HG02870 (cell line): ENCODE data around the gene ASPG.
"Not testable (repeated sequence)": the region's sequence is repeated elsewhere in the genome, so short reads cannot be mapped to it uniquely, and the experiment has no call there.

Source experiments
- ATAC-seq: cut with Tn5 transposase; IDR thresholded peaks from one replicate; pipeline ENCODE4 v1.9.1; 2021; ENCODE audit warnings: mild to moderate bottlenecking, moderate library complexity; ENCODE audit not compliant: unreplicated experiment

Gene ASPG

GRCh38 chr14:104145826-104146601, 60.5 kb downstream of the ASPG start:
- ATAC-seq = no peak

DNA sequence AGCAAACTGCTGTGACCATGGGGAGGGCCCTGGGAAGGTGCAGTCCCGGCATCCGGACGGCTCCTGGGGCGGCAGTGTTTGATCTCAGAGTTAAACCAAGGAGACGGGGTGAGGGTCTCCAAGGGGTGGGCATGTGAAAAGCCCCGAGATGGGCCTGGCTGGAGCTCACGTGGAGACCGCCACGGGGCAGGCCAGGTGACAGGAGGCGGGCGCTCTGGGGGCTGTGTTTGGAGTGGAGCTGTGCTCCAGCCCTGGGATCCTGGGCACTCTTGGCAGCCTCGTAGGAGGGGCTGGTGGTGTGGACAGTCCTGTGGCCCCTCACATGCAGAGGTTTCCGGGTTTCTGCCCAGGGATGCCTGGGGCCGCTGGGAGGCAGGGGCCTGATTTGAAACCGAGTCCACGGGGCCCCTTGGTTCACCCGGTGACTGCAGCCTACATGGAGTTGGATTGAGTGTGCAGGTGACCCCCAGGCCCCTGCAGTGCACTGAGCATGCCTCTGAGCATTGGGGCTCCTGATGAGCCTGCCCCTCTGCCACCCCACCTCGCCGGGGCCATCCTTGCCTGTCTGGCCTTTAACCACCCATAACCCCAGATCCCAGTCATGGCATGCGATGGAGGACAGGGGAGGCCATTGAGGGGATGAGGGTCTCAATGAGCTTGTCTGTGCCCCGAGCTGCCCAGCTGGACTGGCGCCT, 61.3 kb downstream of the ASPG start:
- ATAC-seq = no peak

GRCh38 chr14:104147346-104148125, 62.0 kb downstream of the ASPG start:
- ATAC-seq = no peak

DNA sequence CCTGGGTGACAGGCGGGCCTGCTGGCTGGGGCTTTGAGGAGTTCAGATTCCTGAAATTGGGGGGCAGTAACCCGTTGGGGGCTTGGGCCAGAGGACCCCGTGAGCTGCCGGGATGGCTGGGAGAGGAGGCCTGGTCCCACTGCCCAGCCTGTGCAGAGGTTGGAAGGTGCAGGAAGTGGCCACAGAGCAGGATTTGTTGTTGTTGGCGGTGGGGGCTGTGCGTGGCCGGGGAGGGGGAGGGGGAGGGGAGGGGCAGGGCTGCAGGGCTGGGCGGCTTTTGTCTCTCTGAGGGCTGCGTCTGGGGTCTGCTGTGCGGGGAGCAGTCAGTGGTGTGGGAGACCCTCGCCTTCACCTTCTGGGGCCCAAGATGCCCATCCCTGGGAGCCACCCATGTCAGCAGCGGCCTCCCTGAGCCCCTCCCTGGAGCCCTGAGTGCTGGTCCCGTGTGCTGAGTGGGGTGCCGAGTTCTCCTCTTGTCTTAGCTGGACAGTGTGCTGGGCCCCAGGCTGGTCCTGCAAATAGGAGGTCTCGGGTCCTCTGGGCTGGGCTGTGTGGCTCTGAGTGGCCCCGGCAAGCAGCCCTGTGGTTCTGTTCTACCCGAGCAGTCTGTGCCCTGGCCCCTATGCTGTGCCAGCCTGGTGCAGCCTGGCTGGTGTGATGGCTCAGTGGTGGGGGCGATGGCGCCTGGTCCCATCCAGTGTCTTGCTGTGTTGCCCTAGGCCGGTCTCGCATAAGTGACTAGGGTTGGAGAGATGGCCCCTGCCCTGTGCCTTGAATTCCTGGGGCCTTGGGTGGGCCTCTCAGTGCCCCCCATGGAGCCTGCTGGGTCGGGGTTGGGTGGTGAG, 63.2 kb downstream of the ASPG start:
- ATAC-seq = no peak

DNA sequence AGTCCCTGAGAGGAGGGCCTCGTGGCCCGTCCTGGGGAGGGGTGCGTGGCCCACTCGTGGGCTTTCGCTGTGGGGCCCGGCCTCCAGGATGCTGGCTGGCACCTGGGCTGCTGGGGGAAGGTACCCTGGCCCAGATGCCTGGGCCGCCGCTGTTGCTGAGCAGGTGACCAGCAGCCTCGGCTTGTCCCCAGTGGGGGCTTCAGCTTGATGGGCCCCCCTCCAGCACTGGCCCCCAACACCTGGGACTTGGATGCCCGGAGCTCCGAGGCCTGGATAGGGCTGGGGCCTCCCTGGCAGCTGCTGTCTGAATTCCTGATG, 63.7 kb downstream of the ASPG start:
- ATAC-seq = no peak

- no peak for ATAC-seq
Measured at GRCh38 chr14:104149617-104150135, 64.2 kb downstream of the ASPG start.

GRCh38 chr14:104150136-104151025, 64.9 kb downstream of the ASPG start:
- ATAC-seq = no peak

- ATAC-seq = no peak
Measured at GRCh38 chr14:104151026-104151381, 65.5 kb downstream of the ASPG start.

DNA sequence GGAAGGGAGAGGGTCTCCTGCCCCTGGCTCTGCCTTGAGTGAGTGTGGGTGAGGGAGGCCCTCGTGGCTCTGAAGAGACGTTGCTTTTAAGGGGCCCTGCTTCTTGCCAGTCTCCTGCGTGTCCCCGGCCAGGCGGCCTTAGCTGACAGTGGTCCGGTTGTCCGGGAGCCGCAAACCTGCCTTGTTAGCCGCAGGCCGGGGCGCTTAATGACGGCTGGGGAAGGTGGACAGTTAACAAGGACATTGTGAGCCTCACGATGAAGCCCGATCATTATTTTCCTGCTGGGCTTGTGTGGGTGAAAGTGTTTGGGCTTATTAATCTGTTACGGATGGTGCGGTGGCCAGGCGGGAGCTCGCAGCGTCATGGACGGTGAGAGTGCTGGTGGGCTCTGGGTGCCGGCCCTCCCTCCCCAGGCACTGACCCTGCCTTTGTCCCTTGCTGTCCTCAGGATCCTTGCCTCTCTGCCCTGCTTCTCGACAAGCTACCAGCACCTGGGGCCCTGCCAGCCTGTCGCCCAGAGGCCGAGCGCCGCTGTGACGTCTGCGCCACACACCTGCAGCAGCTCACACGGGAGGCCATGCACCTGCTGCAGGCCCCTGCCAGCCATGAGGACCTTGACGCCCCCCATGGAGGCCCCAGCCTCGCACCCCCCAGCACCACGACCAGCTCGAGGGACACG, 66.2 kb downstream of the ASPG start:
- no peak for ATAC-seq

- no peak for ATAC-seq
Measured at GRCh38 chr14:104152246-104152575, 66.7 kb downstream of the ASPG start.

DNA sequence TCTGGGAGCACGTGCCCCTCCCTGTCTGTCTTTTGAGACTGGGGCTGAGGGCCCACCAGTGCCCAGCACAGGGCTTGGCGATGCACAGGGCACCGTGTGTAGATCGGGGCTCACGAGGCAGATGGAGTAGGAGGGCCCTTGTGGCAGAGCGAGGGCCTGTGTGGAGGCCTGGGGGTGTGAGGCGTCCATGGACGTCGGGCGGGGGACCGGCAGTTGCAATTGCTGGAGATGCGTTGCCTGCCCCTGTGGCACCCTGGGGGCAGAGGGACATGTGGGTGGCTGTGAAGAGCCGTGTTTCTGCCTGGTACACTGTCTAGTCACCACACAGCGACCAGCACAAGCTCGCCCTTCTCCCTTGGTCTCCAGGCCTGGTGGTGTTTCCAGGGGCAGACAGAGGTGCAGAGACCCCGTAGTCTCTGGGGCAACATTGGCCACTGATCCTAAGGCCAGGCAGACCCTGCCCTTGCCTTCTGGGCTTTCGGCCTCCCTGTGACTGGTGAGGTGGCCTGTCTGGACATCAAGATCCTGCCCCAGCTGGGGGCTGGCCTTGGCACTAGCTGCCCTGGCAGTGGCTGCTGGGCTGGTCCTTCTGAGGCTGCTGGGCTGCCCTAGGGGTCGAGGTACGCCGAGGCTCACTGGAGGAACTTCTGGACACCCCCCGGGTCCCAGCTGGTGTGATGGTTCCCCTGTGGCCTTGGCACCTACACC, 67.3 kb downstream of the ASPG start:
- ATAC-seq = no peak

- ATAC-seq = not testable (repeated sequence)
Measured at GRCh38 chr14:104153394-104153755, 67.9 kb downstream of the ASPG start.

DNA sequence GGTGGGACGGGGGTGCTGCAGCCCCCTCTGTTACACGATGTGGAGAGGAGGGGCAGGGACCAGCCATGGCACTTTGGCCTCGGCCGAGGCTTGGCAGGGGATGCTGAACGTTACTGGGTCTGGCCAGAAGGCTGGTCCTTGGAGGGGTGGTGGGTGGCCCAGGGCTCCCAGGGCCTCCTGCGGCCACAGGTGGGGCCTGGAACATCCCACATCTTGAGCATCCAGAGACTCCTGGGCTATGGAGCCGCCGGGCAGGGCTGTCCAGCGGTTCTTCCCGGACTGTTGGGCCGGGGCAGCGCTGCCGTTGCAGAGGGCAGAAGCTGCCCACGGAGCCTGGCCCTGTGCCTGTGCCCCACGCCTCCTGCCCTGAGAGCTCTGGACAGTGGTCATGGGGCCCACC, 68.7 kb downstream of the ASPG start:
- ATAC-seq = no peak

GRCh38 chr14:104155513-104155912, 70.0 kb downstream of the ASPG start:
- no peak for ATAC-seq

DNA sequence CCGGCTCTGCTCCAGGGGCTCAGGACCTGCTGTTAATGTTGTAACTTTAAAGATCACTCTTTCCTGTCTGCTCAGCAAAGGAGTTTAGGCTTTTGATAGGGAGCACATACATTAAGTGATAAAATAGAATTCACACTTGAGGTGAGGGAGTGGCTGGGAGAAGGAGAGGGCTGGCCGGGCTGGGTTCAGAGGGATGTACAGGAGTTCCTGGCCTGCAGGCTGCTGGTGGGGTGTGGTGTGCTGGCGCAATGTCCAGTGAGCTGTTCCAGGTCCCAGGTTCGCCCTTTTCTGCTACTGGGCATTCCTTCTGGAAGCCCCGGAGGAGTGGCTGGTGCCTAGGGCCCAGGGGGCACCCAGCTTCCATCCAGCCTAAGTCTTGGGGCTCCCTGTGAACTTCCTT, 70.6 kb downstream of the ASPG start:
- ATAC-seq = no peak

DNA sequence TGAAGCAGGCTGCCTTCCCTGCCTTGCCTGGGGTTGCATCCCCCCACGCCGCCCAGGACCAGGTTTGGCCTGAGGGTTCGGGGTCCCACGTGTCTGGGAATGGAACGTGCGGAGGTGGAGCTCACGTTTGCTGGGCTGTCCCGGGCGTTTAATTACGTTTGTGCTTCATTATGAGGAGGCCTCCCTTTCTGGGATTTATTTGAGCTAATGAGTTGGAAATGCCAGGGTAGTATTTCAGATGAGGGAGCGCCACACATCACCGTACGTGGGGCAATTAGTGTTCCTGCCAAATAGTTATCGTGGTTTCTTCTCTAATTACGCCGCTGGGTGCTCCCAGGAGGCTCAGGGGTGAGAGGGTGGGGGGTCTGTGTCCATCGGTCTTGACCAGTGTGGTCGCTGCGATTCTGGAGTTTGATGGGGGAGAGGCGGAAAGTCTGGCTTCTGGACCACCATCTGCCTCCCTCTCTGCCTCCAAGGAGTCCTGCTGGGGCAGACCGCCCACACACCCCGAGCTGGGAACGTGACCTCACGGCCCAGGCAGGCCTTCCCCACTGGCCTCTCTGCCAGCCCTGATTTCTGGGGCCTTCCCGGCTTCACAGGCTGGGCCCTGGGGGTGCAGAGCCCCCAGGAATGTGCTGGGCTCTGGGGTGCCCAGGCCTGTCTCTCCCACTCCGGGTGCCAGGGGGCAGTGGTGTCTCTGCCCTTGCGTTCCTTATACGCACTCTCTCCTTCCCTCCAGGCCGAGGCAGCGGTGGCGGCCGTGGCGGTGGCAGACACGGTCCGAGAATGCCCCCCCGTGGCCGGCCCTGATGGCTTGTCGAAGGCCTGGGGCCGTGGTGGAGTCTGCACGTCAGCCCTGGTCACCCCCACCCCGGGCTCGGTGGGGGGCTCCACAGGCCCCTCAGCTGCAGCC, 71.8 kb downstream of the ASPG start:
- no peak for ATAC-seq

GRCh38 chr14:104158827-104159798, 73.6 kb downstream of the ASPG start:
- no peak for ATAC-seq
